ENCODE data around the gene KRT77. TPM values are rescaled to one million over a fixed set of nuclear protein-coding genes. Genes with fewer than 3 reads are reported as not detected.
"Not testable (repeated sequence)": the region's sequence is repeated elsewhere in the genome, so short reads cannot be mapped to it uniquely, and the experiment has no call there.

KRT77 gene
- total RNA-seq, 1 experiment from 2014 or later = not detected

DNA sequence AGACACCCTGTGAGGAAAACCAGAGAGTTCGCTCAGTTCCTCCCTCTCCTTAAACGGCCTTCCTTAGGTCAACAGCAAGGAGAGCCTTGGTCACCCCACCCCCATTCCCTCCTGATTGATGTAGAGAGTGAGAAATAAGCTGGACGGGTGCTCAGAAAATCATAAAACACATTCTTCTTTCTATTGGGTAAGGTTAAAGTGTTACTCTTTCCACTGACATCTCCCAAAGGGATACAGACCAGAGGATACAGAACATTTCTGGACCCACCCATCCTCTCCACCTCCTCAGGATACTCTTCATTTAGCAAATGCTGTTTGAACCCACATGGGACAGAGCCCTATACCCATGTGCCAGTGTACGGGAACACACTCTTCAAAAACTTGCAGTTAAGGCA is 11.6 kb upstream of the KRT77 start:
- Histone ChIP-seq H3K4me1 (replicated peaks) (peaks cover 12% of the 10 kb centered on the region), H3K27me3 (replicated peaks) (peaks cover 100% of the 10 kb centered on the region), H3K27ac (no peak overlapping the region), H3K9me3 (replicated peaks) (peaks cover 34% of the 10 kb centered on the region), H3K36me3 (no peaks in the 10 kb centered on the region), H3K4me3 (no peak overlapping the region)
- peak in 1 of 2 experiments; percentile 87 for DNase-seq (ENCODE audit: low read depth in 1 of 2, low spot score in 2 of 2)

- H3K9me3 ChIP-seq (replicated peaks) = peaks cover 34% of the 10 kb centered on the region
- no peak overlapping the region for H3K27ac ChIP-seq
- peaks cover 100% of the 10 kb centered on the region for H3K27me3 ChIP-seq (replicated peaks)
- H3K4me3 ChIP-seq = peak overlapping the region; percentile 7
- H3K4me1 ChIP-seq (replicated peaks) = peaks cover 12% of the 10 kb centered on the region
- peak in 1 of 2 experiments; percentile 85 for DNase-seq (ENCODE audit: low read depth in 1 of 2, low spot score in 2 of 2)
- H3K36me3 ChIP-seq = no peaks in the 10 kb centered on the region
Measured at GRCh38 chr12:52713960-52714886, 10.9 kb upstream of the KRT77 start.

DNA sequence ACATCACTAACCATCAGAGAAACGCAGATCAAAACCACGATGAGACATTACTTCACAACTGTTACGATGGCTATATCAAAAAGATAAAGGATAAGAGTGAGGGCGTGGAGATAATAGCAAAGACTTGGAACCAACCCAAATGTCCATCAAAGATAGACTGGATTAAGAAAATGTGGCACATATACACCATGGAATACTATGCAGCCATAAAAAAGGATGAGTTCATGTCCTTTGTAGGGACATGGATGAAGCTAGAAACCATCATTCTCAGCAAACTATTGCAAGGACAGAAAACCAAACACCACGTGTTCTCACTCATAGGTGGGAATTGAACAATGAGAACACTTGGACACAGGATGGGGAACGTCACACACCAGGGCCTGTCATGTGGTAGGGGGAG is 8.8 kb upstream of the KRT77 start:
- H3K27me3 ChIP-seq (replicated peaks) = peaks cover 100% of the 10 kb centered on the region
- peak in 1 of 2 experiments; percentile 86 for DNase-seq (ENCODE audit: low read depth in 1 of 2, low spot score in 2 of 2)
- H3K36me3 ChIP-seq, H3K4me3 ChIP-seq, H3K27ac ChIP-seq: not testable (repeated sequence)
- H3K4me1 ChIP-seq (replicated peaks) = peaks cover 12% of the 10 kb centered on the region
- H3K9me3 ChIP-seq (replicated peaks) = peaks cover 34% of the 10 kb centered on the region

DNA sequence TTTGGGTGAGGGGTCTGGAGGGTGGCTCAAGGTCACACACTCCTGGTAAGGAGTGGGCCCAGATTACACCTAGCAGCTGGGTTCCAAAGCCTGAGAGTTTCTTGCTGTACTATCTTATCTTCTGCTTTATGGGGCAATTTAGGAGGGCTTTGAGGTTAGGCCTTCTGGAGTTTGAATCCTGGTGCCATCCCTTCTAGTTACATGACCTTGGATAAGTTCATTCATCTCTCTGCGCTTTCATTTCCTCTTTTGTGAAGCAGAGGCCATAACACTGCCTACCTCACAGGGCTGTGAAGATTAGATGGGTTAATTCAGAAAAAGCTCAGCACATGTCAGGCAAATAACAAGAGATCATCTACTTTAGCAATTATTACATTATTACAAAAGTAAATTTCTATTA is 7.4 kb upstream of the KRT77 start:
- no peak overlapping the region for H3K27ac ChIP-seq
- H3K4me1 ChIP-seq (replicated peaks) = peaks cover 12% of the 10 kb centered on the region
- peaks cover 100% of the 10 kb centered on the region for H3K27me3 ChIP-seq (replicated peaks)
- H3K36me3 ChIP-seq = no peaks in the 10 kb centered on the region
- peak in 1 of 2 experiments; percentile 87 for DNase-seq (ENCODE audit: low read depth in 1 of 2, low spot score in 2 of 2)
- H3K9me3 ChIP-seq (replicated peaks) = peaks cover 34% of the 10 kb centered on the region
- H3K4me3 ChIP-seq = no peak overlapping the region

GRCh38 chr12:52708010-52708409 is 4.7 kb upstream of the KRT77 start:
- peaks cover 100% of the 10 kb centered on the region for H3K27me3 ChIP-seq (replicated peaks)
- H3K4me3 ChIP-seq = no peak overlapping the region
- no peak for DNase-seq (ENCODE audit: low read depth in 1 of 2, low spot score in 2 of 2)
- H3K9me3 ChIP-seq (replicated peaks) = peaks cover 13% of the 10 kb centered on the region
- H3K36me3 ChIP-seq = no peaks in the 10 kb centered on the region
- H3K27ac ChIP-seq = no peak overlapping the region
- no peaks in the 10 kb centered on the region for H3K4me1 ChIP-seq (replicated peaks)

DNA sequence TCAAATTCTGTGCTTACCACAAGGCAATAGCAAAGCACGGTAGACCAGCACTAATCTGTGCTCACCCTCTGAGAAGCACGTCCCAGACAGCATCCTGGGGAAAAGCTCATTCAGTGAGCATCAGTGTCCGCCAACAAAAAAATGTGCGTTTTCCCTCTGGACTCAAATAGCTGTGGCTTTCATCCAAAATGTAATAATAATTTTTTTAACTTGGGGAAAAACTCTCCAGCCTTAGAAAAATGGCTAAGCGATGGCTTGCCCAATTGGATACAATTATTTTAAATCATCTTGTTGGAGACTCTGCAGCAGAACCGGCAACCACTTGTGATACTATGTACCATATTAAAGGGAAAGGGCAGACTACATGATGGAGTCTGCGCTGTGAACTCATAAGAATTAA is 1.1 kb upstream of the KRT77 start:
- H3K36me3 ChIP-seq = no peaks in the 10 kb centered on the region
- H3K4me3 ChIP-seq = no peak overlapping the region
- no peaks in the 10 kb centered on the region for H3K4me1 ChIP-seq (replicated peaks)
- peaks cover 99% of the 10 kb centered on the region for H3K27me3 ChIP-seq (replicated peaks)
- no peak overlapping the region for H3K27ac ChIP-seq
- H3K9me3 ChIP-seq (replicated peaks) = peaks cover 10% of the 10 kb centered on the region; the same call in 1 of the 2 replicates
- peak in 1 of 2 experiments; percentile 82 for DNase-seq (ENCODE audit: low read depth in 1 of 2, low spot score in 2 of 2)

- no peak for DNase-seq (ENCODE audit: low read depth in 1 of 2, low spot score in 2 of 2)
- Histone ChIP-seq H3K27ac (no peak overlapping the region), H3K9me3 (replicated peaks) (peaks cover 10% of the 10 kb centered on the region; the same call in 1 of the 2 replicates), H3K4me3 (no peak overlapping the region), H3K4me1 (replicated peaks) (no peaks in the 10 kb centered on the region), H3K27me3 (replicated peaks) (peaks cover 99% of the 10 kb centered on the region), H3K36me3 (no peaks in the 10 kb centered on the region)
Measured at GRCh38 chr12:52703878-52704277, 554 bp upstream of the KRT77 start.

- H3K9me3 ChIP-seq (replicated peaks) = peaks cover 12% of the 10 kb centered on the region; the same call in 1 of the 2 replicates
- no peaks in the 10 kb centered on the region for H3K36me3 ChIP-seq
- peak in 1 of 2 experiments; percentile 81 for DNase-seq (ENCODE audit: low read depth in 1 of 2, low spot score in 2 of 2)
- no peaks in the 10 kb centered on the region for H3K4me1 ChIP-seq (replicated peaks)
- no peak overlapping the region for H3K4me3 ChIP-seq
- peaks cover 99% of the 10 kb centered on the region for H3K27me3 ChIP-seq (replicated peaks)
- no peak overlapping the region for H3K27ac ChIP-seq
Measured at GRCh38 chr12:52702338-52702737, 986 bp downstream of the KRT77 start.

- peaks cover 99% of the 10 kb centered on the region for H3K27me3 ChIP-seq (replicated peaks)
- no peak overlapping the region for H3K4me3 ChIP-seq
- DNase-seq (ENCODE audit: low read depth in 1 of 2, low spot score in 2 of 2) = peak in 1 of 2 experiments; percentile 80
- H3K4me1 ChIP-seq (replicated peaks) = no peaks in the 10 kb centered on the region
- H3K9me3 ChIP-seq (replicated peaks) = peaks cover 12% of the 10 kb centered on the region; the same call in 1 of the 2 replicates
- no peaks in the 10 kb centered on the region for H3K36me3 ChIP-seq
- no peak overlapping the region for H3K27ac ChIP-seq
Measured at GRCh38 chr12:52701281-52701680, 2.0 kb downstream of the KRT77 start.

- Histone ChIP-seq H3K27me3 (replicated peaks) (peaks cover 99% of the 10 kb centered on the region), H3K9me3 (replicated peaks) (peaks cover 13% of the 10 kb centered on the region; the same call in 1 of the 2 replicates), H3K4me3 (no peak overlapping the region), H3K27ac (no peak overlapping the region), H3K4me1 (replicated peaks) (no peaks in the 10 kb centered on the region), H3K36me3 (no peaks in the 10 kb centered on the region)
- DNase-seq (ENCODE audit: low read depth in 1 of 2, low spot score in 2 of 2) = peak; percentile 80 to 87
Measured at GRCh38 chr12:52699960-52700359, 3.4 kb downstream of the KRT77 start.

DNA sequence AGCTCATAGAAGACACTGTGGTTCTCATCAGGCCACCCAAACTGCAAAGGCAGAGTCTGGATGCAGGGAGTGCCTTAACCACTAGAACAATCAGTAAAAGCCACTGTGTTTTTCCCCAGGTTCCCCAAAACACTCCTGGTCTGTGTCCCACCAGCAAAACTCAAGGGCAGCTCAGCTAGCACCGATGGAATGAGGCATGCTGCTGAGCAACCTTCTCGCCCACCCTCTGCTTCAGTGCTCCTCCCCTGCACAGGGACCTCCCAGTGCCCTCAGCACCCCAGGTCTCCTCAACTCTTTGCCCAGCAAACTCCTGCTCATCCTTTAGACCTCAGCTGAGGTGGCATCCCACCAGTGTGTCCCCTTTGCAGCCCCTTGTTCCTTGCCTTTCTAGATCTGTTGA is 4.0 kb downstream of the KRT77 start:
- Histone ChIP-seq H3K4me1 (replicated peaks) (no peaks in the 10 kb centered on the region), H3K9me3 (replicated peaks) (peaks cover 14% of the 10 kb centered on the region; the same call in 1 of the 2 replicates), H3K36me3 (no peaks in the 10 kb centered on the region), H3K27me3 (replicated peaks) (peaks cover 99% of the 10 kb centered on the region), H3K27ac (no peak overlapping the region), H3K4me3 (no peak overlapping the region)
- DNase-seq (ENCODE audit: low read depth in 1 of 2, low spot score in 2 of 2) = peak in 1 of 2 experiments; percentile 80

DNA sequence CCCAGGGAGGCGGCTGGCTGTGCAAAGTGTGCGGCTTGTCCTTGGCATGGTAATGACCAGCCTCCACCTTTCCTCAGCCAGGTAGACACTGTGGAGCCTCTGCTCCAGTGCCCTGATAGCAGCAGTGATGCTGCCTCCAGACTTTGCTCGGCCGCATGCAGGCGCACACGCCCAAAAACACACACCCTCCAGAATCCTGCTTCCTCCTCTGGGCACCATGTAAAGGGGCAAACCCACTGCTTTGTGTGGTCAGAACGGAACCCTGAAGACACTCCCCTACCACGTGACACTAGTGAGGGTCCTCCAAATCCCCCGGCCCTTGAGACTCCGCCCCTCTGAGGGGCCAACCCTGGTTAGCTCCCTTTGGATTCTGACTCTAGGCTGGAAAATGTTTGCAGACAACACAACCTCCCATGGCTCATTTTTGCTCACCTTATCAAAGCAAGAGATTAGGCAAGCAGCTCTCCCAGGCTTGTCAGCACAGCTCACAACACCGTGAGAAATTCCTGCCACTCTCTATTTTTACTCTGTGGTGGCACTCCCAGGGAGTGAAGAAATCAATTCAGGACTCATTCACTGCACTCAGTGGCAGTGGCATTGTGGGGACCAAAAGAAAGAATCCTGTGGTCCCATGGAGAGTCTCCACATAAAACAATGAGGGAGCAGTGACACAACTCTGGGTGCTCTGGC is 4.5 kb downstream of the KRT77 start:
- H3K27ac ChIP-seq = no peak overlapping the region
- no peak overlapping the region for H3K4me3 ChIP-seq
- no peaks in the 10 kb centered on the region for H3K4me1 ChIP-seq (replicated peaks)
- peaks cover 98% of the 10 kb centered on the region for H3K27me3 ChIP-seq (replicated peaks)
- H3K36me3 ChIP-seq = no peaks in the 10 kb centered on the region
- peak in 1 of 2 experiments; percentile 78 for DNase-seq (ENCODE audit: low read depth in 1 of 2, low spot score in 2 of 2)
- peaks cover 12% of the 10 kb centered on the region; the same call in 1 of the 2 replicates for H3K9me3 ChIP-seq (replicated peaks)

- Histone ChIP-seq H3K27me3 (replicated peaks) (peaks cover 98% of the 10 kb centered on the region), H3K4me3 (no peak overlapping the region), H3K9me3 (replicated peaks) (peaks cover 6% of the 10 kb centered on the region; the same call in 1 of the 2 replicates), H3K36me3 (no peaks in the 10 kb centered on the region), H3K27ac (no peak overlapping the region), H3K4me1 (replicated peaks) (no peaks in the 10 kb centered on the region)
- peak; percentile 77 to 86 for DNase-seq (ENCODE audit: low read depth in 1 of 2, low spot score in 2 of 2)
Measured at GRCh38 chr12:52697058-52697582, 6.2 kb downstream of the KRT77 start.
